ENCODE measurements around the gene RNF150. TPM values are rescaled to one million over a fixed set of nuclear protein-coding genes. Genes with fewer than 3 reads are reported as not detected.
"Not testable (repeated sequence)": the region's sequence is repeated elsewhere in the genome, so short reads cannot be mapped to it uniquely, and the experiment has no call there.

Gene RNF150
- total RNA-seq, 3 donors from 2014 or later = 2.5 to 88.8 (median 3.1) TPM

DNA sequence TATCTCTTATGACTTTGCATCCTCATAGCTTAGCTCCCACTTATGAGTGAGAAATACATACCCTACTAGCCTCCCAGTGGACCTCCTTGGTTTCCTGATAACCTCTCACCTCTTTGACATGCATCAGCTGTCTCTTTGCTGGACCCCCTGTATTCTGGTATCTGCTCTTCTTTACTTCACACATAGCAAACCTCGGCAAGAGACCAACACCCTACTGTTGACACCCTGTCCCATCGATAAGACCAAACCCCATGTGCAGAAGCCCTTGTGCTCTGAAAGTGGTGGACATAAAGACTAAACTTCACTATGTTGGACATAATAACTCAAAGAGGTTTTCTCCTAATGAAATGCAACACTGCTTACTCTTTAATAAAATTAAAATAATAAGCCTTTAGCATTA is 75.7 kb downstream of the RNF150 start:
- TF ChIP-seq, protein P1, sequence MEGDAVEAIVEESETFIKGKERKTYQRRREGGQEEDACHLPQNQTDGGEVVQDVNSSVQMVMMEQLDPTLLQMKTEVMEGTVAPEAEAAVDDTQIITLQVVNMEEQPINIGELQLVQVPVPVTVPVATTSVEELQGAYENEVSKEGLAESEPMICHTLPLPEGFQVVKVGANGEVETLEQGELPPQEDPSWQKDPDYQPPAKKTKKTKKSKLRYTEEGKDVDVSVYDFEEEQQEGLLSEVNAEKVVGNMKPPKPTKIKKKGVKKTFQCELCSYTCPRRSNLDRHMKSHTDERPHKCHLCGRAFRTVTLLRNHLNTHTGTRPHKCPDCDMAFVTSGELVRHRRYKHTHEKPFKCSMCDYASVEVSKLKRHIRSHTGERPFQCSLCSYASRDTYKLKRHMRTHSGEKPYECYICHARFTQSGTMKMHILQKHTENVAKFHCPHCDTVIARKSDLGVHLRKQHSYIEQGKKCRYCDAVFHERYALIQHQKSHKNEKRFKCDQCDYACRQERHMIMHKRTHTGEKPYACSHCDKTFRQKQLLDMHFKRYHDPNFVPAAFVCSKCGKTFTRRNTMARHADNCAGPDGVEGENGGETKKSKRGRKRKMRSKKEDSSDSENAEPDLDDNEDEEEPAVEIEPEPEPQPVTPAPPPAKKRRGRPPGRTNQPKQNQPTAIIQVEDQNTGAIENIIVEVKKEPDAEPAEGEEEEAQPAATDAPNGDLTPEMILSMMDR (IDR thresholded peaks at IDR 0.05) = no peak
- intact Hi-C loops (cut with DNase I, micrococcal nuclease) = no loop called here
- no peak for DNase-seq
- Histone ChIP-seq H3K4me1 (ENCODE audit: low read depth) (no peaks in the 10 kb centered on the region), H3K9me3 (no peaks in the 10 kb centered on the region), H3K36me3 (ENCODE audit: low read depth) (no peaks in the 10 kb centered on the region), H3K4me3 (no peak overlapping the region)
- ATAC-seq = no peak

DNA sequence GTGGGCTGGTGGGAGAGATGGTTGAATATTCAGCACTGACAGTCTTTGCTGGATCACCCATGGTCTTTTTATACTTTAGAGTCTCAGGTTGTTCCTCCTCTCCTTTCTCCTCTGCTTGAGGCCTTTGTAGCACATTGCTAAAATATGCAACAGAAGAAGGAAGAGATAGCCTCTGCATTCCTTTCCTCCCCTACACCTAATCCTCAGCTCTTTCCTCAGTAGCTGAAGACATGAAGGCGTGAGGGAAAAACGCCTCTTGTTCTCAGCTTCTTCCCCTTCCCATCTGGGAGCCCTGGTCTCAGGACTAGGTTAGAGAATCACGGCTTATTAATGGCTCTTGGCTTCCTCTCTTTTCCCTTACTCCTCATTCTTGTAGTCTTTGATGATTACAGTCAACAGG is 76.8 kb downstream of the RNF150 start:
- TF ChIP-seq, protein P1 (IDR thresholded peaks at IDR 0.05) = no peak
- no peaks in the 10 kb centered on the region for H3K36me3 ChIP-seq (ENCODE audit: low read depth)
- H3K4me1 ChIP-seq (ENCODE audit: low read depth) = no peaks in the 10 kb centered on the region
- ATAC-seq (no peak), DNase-seq (no peak)
- intact Hi-C loops (cut with DNase I, micrococcal nuclease) = no loop called here
- H3K9me3 ChIP-seq = no peaks in the 10 kb centered on the region
- H3K4me3 ChIP-seq = no peak overlapping the region

DNA sequence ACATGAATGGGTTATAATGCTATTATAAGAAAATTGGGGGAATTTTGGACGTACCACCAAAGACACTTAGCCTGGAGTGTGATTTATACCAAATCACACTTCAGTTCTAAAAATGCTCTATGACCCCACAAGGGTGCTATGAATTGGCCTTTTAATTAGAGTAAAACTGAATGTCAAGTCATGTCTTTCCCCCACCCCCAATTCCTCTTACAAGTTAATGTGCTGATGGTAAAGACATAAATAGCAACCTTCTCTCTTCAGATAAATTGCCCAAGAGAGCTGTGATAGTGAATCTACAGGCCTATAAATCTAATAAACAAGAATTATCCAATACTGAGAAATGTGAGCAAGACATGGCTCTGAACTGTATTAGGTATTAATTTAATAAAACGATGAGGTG is 78.8 kb downstream of the RNF150 start:
- ATAC-seq (no peak), DNase-seq (no peak)
- TF ChIP-seq, protein P1 (IDR thresholded peaks at IDR 0.05) = no peak
- Histone ChIP-seq H3K9me3 (peaks cover 9% of the 10 kb centered on the region), H3K4me3 (no peak overlapping the region), H3K4me1 (ENCODE audit: low read depth) (no peaks in the 10 kb centered on the region), H3K36me3 (ENCODE audit: low read depth) (no peaks in the 10 kb centered on the region)
- intact Hi-C loops (cut with DNase I, micrococcal nuclease) = no loop called here

DNA sequence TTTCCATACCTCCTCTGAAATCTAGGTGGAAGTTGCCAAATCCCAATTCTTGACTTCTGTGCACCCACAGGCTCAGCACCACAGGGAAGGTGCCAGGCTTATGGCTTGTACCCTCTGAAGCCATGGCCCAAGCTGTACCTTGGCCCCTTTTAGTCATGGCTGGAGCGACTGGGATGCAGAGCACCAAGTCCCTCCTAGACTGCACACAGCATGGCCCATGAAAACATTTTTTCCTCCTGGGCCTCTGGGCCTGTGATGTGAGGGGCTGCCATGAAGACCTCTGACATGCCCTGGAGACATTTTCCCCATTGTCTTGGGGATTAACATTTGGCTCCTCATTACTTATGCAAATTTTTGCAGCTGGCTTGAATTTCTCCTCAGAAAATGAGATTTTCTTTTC is 82.3 kb downstream of the RNF150 start:
- ATAC-seq; H3K4me1 ChIP-seq (ENCODE audit: low read depth); H3K36me3 ChIP-seq (ENCODE audit: low read depth); intact Hi-C loops (cut with DNase I, micrococcal nuclease); DNase-seq; H3K4me3 ChIP-seq; H3K9me3 ChIP-seq: not testable (repeated sequence)

DNA sequence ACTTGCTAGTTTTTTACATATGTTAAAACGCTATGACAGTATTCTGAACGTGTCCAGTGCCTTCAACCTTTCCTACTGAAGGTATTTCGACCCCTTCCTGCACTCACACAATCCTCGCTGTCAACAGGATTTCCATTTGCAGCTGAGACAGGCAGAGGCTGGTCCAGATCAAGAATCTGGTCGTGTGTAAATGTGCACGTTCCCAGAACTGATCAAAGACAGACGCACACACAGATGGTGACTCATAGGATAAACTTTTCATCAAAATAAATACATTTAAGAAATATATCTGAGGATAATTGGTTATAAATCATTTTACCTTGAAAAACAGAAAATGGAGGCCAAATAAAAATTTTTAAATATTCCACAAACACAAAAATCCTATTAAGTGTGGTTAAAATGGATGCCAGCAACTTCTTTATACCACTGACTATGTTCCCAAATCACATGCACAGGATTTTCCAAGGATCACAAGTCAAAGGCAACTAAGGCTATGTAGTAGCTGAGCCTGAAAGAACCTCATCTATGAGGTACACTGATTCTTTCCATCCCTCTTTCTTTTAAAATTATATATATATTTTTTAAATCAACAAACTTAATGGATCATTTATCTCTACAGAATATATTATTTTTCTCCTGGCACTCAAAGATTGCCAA is 85.9 kb downstream of the RNF150 start:
- H3K4me1 ChIP-seq (ENCODE audit: low read depth) = no peaks in the 10 kb centered on the region
- no peak for ATAC-seq

DNA sequence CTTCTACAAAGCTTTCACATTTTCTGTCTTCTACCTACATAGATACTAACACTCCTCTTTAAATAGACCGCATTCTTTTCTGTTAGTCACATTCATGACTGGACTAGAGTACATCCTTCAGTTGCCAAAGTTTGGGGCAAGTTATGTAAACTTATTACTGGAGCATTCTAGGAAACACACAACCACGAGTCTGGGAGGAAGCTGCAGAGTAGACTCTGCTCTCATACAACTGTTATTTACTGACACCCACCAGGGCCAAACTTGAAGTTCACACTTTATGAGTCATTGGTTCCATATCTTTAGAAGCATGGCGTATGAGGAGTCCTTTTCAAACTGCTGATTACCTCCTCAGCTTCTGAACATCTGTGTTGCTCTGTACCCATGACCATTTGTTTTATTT is 87.0 kb downstream of the RNF150 start:
- TF ChIP-seq, protein P1 (IDR thresholded peaks at IDR 0.05) = no peak
- intact Hi-C loops (cut with DNase I, micrococcal nuclease) = no loop called here
- ATAC-seq = peak; percentile 45

More for the DNA sequence above, 85.9 kb downstream of the RNF150 start:
- TF ChIP-seq, protein P1 (IDR thresholded peaks at IDR 0.05) = no peak
- intact Hi-C loops (cut with DNase I, micrococcal nuclease) = no loop called here
- Histone ChIP-seq H3K36me3 (ENCODE audit: low read depth) (no peaks in the 10 kb centered on the region), H3K4me3 (no peak overlapping the region), H3K9me3 (peaks cover 9% of the 10 kb centered on the region)
- no peak for DNase-seq

More for the DNA sequence above, 87.0 kb downstream of the RNF150 start:
- no peaks in the 10 kb centered on the region for H3K36me3 ChIP-seq (ENCODE audit: low read depth)
- H3K4me1 ChIP-seq (ENCODE audit: low read depth) = no peaks in the 10 kb centered on the region
- peak in 1 of 3 donors; percentile 3 for DNase-seq
- no peak overlapping the region for H3K4me3 ChIP-seq
- H3K9me3 ChIP-seq = peaks cover 8% of the 10 kb centered on the region

All from mucosa of descending colon (tissue), 3 donors.